CD4-positive, alpha-beta T cell treated with Interleukin-17A for 1 hour (primary cell): ENCODE results near the gene CCDC141.
A peak's percentile ranks its signal among the peaks of the same experiment; 100 is the strongest.
"Not testable (repeated sequence)": the region's sequence is repeated elsewhere in the genome, so short reads cannot be mapped to it uniquely, and the experiment has no call there.

ENCODE experiments used
- DNase-seq: peaks from one replicate; pipeline ENCODE4 v3.0.0-alpha.2; 2020

Gene CCDC141, protein sequence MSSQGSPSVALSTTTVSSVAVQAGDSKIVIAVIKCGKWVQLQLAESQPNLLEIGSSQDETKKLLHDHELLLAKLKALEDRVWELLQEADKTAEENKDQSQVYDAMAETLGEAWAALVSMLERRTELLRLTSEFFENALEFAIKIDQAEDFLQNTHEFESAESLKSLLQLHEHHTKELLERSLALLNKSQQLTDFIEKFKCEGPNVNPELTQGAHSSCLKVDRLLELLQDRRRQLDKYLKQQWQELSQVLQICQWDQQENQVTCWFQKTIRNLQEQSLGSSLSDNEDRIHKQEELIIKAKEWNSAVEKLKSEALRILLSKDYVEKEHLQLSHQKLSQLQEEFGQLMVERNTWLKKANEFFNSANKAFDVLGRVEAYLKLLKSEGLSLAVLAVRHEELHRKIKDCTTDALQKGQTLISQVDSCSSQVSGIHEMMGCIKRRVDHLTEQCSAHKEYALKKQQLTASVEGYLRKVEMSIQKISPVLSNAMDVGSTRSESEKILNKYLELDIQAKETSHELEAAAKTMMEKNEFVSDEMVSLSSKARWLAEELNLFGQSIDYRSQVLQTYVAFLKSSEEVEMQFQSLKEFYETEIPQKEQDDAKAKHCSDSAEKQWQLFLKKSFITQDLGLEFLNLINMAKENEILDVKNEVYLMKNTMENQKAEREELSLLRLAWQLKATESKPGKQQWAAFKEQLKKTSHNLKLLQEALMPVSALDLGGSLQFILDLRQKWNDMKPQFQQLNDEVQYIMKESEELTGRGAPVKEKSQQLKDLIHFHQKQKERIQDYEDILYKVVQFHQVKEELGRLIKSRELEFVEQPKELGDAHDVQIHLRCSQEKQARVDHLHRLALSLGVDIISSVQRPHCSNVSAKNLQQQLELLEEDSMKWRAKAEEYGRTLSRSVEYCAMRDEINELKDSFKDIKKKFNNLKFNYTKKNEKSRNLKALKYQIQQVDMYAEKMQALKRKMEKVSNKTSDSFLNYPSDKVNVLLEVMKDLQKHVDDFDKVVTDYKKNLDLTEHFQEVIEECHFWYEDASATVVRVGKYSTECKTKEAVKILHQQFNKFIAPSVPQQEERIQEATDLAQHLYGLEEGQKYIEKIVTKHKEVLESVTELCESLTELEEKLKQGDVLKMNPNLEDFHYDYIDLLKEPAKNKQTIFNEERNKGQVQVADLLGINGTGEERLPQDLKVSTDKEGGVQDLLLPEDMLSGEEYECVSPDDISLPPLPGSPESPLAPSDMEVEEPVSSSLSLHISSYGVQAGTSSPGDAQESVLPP (N-terminal part only)

DNA sequence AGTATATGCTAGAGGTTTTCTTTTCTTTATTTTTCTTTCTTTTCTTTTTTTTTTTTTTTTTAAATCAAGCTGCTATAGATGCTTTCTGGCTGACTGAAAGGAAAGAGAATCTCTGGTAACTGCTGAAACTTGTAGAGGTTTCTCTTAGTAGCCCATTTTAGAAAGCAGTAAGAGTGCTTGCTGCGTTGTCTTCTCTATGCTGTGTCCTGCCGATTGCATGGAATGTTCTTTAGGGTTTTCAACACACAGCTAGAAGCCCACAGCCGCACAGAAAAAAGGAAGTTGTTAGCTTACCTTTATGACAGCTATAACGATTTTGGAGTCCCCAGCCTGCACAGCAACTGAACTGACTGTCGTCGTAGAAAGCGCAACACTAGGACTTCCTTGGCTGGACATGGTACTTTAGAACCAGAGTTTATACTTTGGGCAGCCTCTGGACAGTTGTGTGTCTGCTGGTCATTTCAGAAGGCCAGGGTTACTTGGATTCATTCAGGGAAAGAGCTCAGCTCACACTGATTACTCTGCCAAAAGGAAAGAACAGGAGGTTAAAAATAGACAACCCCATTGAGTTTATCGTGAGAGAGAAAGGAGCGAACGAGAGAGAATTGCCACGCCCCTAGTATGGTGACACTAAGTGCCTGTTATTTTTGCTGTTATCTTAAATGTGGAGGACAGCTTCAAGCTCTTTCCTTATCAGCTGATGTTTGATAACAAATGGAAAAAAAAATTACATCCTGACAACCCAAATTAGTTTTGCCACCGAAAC lies at the start of gene CCDC141:
CCDC141 (minus strand) TSS at position 592 of the 766 bp plus-strand sequence; CDS start at position 396, 196 bp downstream.
- peak; percentile 37 for DNase-seq

DNA sequence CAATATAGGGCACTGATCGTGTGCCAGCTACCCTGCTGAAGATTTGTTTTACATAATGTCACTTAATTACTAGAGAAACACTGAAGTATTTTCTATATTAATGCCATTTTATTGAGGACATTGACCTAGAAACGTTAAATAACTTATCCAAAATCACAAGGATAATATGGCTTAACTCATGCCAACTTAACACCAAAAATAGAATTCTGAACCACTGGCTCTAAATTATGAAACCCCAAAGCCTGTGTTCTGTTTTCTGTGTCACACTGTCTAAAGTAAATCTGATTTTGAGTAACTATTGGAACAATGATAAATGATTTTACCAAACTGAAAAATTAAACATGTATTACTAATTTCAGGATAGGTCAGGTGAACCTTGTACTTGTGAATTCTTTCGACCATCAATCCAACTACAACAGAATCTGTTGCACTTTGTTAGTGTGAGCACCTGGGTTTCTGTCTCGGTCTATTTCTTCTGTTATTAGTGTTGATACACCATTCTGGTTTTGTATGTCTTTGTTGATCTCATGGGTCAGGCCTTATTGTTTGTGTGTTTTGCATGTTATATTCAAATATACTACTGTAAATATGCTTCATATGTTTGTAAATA lies 48.2 kb upstream of the CCDC141 start:
- DNase-seq: no peak

DNA sequence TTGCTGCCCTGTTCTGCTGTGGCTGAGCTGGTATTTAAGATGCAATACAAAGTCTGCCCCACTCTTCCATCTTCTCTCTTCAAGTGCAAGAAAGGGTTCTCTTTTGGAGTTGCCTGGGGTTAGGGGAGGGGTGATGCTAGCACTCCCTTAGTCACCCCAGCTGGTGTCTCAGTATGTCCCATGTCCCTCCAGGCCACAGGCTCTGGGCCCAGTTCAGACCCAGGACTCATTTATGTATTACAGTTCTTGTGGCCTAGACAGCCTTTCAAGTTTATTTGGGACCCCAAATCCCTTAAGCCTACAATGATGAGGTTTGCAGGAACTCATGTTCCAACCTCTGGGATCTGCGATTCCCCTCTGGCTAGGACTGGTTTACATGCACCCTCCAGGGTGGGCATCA lies 47.2 kb upstream of the CCDC141 start:
- no peak for DNase-seq

DNA sequence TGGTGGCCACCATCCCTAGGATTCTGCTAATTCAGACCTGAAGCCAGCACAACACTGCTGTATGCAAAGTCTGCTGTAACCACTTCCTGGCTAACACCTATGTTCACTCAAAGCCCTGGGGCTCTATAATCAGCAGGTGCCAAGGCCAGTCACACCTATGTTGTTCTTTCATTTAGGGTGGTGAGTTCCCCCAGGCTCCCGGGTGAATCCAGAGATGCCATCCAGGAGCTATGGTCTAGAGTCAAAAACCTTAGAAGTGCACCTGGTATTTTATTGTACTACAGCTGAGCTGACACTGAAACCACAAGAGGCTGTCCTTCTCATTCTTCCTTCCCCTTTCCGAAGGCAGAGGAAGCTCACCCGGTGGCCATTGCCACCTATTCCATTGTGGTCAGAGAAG lies 46.2 kb upstream of the CCDC141 start:
- peak; percentile 34 for DNase-seq

DNA sequence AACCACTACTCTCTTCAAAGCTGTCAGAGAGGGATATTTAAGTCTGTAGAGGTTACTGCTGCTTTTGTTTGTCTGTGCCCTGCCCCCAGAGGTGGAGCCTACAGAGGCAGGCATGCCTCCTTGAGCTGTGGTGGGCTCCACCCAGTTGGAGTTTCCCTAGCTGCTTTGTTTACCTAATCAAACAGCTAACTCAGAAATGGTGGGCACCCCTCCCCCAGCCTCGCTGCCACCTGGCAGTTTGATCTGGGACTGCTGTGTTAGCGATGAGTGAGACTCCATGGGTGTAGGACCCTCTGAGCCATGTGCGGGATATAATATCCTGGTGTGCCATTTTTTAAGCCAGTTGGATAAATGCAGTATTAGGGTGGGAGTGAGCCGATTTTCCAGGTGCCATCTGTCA lies 43.0 kb upstream of the CCDC141 start:
- not testable (repeated sequence) for DNase-seq

DNA sequence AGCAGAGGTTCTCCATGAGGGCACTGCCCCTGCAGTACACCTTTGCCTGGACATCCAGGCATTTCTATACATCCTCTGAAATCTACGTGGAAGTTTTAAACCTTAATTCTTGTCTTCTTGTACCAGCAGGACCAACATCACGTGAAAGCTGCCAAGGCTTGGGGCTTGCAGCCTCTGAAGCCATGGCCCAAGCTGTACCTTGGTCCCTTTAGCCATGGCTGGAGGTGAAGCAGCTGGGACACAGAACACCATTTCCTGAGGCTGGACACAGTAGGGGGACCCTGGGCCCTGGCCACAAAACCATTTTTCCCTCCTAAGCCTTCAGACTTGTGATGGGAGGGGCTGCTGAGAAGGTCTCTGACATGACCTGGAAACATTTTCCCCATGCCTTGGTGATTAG lies 32.8 kb upstream of the CCDC141 start:
- no peak for DNase-seq

DNA sequence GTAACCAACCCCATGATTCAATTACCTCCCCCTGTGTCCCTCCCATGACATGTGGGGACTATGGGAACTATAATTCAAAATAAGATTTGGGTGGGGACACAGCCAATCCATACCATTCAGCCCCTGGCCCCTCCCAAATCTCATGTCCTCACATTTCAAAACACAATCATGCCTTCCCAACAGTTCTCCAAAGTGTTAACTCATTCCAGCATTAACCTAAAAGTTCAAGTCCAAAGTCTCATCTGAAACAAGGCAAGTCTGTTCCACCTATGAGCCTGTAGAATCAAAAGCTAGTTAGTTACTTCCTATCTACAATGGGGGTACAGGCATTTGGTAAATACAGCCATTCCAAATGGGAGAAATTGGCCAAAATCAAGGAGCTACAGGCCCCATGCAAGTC lies 32.0 kb upstream of the CCDC141 start:
- no peak for DNase-seq

DNA sequence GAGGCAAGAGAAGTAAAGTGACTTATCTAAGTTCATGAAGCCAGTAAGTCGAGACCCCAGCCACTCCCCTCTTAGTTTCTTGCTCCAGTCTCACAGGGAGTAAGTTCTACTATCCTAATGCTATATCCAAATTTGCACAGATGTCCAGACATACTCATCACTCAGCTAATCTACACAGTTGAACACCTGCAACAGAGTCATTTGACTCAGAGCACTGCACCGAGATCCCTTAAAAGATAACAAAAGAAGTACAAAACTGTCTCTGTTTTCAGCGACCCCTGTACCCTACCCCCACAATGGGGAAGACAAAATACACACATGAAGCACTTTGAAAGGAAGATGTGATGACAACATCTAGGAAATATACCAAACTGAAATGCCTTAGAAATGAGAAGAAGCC lies 22.6 kb upstream of the CCDC141 start:
- DNase-seq: no peak

DNA sequence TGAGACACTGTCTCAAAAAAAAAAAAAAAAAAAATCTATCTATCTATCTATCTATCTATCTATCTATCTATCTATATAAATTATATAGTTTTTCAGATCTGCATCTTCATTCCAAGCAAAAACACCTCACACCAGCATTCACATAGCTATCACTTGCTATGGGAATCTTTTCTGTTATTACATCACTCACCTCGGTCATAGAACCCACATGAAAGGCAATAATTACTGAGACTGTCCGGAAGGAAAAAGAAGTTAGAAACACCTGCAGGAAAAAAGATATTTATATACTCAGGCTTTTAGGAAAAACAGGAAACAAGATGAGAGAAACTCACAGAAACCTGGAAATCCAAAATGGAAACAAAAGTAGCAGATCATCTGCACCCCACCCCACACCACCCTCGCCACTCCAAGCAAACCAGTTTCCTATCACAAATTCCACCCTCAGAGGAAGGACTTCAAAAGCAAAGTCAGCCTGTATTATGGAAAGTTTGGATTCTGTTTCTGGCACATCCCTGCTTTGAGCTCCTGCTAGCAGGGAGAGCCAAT lies 21.9 kb upstream of the CCDC141 start:
- no peak for DNase-seq

DNA sequence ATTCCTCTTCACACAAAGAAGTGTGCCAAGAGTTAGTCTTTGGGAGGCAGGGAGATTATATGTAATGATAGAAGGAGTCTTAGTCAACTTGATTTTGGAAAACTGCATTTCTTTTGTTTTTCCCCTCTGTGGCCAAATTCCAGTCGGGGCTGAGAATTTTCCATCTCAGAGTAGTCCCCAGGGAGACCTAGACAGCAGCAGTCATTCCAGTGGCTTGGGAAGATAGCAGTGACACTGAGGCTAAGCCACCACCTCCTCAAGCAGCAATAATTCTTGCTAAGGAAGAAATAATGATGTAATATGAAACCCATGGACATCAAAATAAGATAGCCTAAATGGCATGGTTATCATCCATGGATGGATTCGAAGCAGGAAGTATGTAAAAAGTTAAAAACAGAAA lies 21.0 kb upstream of the CCDC141 start:
- no peak for DNase-seq

DNA sequence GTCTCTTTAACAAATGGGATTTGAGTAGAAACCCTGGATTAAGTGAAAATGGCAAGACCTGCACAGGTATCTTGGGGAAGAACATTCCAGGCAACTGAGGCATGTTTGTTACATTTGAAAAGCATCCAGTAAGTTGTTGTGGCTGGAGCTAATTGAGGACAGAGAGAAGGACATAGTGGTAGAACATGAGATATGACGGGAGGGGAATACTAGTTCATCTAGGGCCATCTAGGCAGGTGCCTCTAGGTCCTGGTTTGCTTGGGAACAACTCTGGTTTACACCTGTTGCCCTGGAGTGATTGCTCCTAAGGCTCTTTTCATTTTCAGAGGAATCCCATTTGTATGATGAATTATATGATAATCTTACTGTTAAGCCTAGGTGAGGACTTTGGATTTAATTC lies 19.7 kb upstream of the CCDC141 start:
- no peak for DNase-seq

DNA sequence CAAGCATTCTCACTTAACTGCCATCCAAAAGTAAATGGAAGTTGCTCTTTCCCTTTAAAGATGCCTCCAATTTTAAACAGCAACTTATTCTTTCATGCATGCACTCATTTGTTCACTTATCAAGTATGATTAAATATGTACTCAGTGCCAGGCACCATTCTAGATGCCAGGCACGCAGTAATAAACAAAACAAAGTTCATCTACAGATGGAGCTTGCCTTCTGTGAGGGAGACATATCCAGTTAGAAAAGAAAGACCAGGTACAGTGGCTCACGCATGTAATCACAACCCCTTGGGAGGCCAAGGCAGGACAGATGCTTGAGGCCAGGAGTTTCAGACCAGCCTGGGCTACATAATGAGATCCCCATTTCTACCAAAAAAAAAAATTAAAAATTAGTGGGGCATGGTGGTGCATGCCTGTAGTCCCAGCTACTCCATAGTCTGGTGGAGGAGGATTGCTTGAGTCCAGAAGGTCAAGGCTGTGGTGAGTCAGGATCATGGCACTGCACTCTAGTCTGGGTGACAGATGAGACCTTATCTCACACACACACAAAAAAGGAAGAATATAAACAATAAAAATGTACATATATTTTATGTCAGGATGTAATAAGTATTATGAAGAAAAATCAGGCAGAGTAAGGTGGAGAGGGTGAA lies 19.2 kb upstream of the CCDC141 start:
- DNase-seq: no peak

DNA sequence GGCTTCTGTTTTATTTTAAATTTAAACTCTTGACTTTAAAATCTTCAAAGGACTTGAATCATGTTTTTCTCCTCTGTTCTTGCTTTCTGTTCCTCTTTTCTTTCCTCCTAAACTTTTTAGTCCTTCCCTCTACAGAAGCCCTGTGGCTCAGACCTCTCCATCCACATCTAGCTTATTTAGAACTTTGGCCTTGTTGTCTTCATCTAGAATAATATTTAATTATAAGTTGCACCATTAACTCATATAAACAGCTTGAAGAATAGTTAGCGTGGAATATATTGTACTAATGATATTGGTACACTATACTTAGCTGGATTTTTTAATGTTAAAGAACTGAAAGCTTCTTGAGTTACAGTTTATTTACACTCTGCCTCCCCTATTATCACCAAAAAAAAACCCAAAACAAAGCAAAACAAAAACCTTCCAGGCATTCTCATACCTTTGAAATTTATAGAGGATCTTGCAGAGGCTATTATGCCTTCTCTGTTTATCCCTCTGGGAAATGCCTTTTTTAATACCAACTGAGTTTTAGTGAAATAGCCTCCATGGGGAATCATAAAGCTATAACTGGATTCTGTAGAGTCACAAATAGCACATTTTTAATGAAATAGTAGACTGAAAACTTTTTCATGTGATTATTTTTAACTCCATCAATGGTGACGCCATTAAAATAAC lies 9.2 kb upstream of the CCDC141 start:
- no peak for DNase-seq

DNA sequence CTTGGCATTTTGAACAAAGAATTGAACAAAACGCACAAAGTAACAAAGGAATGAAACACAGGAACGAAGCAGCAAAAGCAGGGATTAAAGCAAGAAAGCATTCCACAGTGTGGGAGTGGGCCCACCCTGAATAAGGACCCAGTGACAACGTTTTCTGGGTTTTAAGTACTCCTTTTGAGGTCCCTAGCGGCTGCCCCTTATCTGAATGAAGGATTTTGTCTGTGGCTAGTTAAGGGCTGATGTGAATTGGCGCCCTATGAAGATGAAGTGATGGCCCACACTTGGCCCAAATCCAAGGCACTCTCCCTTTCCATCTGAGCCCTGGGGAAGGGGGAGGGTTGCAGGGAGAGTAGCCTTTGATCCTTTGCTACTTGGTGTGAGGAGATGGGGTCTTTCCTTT lies 7.8 kb upstream of the CCDC141 start:
- no peak for DNase-seq

DNA sequence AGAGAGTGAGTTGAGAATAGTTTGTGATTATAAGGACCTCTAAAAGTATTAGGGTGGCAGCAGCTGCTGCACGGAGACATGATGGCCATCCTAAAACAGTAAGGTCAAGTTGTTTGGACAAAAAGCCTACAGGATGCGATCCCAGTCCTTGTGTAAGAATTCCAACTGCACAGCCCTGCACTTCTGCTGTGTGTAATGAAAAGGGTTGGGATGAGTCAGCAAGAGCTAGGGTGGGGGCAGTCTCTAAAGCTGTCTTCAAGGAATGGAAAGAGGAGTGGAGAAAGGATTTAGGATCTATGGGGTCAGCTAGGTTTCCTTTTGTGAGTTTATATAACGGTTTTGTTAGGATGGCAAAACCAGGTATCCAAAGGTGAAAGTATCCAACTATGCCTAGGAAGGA lies 3.6 kb upstream of the CCDC141 start:
- not testable (repeated sequence) for DNase-seq

DNA sequence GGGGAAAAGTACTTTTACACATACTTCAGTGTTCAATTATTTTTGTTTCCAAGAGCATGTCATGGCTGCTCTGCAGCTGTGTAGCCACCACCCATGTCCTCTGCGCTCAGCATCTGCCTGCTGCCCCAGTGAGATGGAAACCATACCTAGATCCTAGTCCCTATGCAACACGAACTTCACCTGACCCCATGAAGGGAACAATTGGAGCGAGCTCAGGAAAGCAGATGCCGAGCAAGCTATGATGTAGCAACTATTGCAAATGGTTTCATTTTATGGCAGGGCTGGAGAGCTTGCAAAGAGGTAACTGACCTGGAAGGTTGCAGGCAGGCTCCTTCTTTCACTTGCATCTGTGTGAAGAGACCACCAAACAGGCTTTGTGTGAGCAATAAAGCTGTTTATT lies 1.3 kb upstream of the CCDC141 start:
- DNase-seq: no peak

DNA sequence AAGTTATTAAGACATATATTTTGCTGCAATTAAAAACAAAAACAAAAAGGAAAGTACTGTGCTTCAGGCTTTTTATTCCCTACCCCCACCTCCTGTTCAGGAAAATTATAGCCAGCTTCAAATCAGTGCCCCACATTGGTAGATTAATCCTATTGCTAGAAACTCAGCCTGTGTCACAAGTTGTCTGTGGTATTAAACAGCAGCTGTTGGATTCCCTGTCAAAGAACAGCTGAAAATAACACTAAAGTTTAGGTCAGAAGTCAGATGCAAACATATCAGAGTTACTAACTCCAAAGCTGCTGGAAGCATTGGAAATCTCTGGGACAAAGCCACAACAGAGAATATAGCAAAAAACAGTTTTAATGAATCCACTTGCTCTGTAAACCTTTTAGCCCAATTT lies 818 bp upstream of the CCDC141 start:
- no peak for DNase-seq

DNA sequence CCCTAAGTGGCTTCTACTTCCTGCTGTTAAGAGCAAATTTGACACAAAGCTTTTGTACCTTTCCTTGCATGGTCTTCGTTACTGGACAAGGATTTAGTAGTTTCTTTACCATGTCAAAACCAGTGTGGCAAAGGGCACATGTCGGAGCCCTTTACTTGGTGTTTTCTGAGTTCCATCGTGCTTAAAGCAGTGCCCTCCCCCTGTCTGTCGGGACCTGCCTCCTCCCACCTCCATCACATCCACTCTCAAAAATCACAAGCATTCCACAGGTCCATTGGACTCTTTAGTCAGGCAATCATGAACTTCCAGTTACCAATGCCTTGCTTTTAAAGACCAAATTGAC lies 763 bp downstream of the CCDC141 start:
- peak; percentile 17 for DNase-seq

DNA sequence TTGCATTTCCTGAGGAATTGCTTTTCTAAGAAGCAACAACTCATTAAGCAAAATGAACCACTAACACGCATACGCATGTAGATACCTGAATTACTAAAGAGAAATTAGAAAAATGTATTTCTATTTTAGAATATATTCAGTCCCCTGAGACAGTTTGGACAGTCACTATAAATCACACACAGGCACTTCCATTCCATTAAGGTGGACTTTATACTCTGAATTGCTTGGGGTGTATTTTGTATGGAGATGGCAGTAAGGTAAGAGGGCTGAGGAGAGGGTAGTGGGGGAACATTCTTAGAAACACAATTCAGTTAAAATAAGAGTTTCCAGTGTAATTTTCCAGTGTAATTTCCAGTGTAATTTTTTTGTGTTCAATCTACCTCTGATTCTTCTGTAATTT lies 1.8 kb downstream of the CCDC141 start:
- DNase-seq: no peak

DNA sequence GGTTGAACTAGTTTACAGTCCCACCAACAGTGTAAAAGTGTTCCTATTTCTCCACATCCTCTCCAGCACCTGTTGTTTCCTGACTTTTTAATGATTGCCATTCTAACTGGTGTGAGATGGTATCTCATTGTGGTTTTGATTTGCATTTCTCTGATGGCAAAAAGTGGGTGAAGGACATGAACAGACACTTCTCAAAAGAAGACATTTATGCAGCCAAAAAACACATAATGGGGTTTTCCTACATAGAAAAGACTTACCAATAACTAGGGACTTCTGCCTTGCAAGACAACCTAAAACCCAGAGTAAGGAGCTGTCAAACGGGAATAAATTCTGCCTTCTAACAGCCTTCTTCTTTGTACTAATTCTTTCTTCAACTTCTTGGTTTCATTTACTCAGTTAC lies 4.3 kb downstream of the CCDC141 start:
- DNase-seq: not testable (repeated sequence)

DNA sequence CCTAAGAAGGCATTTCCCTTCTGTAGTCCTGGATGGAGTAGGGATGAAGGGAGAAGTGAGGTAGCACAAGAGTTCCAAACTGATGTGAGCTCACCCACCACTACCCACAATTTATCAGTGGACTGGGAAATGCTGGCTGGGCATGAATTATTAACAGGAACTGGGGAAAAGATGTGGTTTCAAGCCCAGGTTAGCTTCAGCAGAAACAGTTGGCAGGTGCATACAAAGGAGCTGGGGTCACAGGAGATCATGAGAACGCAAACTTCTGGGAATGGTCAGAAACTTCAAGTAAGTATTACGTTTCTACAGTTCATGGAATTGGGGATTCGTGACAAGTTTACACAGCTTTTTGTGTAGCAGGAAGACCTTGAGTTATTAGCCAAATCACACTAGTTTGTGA lies 5.4 kb downstream of the CCDC141 start:
- DNase-seq: no peak
